GM18517 (cell line): ENCODE results near the gene HCRTR1.

Experiments
- ATAC-seq: cut with Tn5 transposase; IDR thresholded peaks from one replicate; pipeline ENCODE4 v1.9.1; 2021; ENCODE audit warnings: mild to moderate bottlenecking, moderate library complexity; ENCODE audit not compliant: unreplicated experiment

Gene HCRTR1

DNA sequence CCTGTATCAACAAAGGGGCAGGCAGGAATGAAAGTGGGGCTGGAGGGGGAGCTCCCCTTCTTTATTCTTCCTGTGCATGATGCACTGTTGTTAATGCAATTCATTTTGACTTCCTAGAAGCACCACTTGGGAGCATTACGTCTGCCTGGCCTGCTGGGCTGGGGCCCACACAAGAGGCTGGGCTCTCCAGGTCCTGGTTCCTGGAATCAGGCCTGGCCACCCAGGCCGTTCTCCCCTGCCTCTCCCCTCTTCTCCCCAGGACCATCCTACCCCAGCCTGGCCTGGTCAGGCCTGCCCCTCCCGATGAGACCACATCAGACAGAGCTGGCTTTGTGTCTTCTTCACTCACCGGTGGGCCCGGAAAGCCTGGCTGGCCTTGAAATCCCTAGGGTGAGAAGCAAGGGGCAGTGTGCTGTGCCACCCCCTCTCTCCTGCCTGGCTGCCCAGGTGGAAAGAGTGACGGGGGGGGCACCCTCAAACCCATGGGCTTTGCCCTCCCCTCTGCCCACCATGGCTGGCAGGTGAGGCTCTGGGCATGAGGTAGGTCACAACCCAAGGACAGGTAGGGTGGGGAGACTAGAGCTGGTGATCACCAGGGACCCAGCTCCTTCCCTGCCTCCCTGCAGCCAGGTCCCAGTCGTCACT is 47.9 kb downstream of the HCRTR1 start:
- ATAC-seq, result no peak

DNA sequence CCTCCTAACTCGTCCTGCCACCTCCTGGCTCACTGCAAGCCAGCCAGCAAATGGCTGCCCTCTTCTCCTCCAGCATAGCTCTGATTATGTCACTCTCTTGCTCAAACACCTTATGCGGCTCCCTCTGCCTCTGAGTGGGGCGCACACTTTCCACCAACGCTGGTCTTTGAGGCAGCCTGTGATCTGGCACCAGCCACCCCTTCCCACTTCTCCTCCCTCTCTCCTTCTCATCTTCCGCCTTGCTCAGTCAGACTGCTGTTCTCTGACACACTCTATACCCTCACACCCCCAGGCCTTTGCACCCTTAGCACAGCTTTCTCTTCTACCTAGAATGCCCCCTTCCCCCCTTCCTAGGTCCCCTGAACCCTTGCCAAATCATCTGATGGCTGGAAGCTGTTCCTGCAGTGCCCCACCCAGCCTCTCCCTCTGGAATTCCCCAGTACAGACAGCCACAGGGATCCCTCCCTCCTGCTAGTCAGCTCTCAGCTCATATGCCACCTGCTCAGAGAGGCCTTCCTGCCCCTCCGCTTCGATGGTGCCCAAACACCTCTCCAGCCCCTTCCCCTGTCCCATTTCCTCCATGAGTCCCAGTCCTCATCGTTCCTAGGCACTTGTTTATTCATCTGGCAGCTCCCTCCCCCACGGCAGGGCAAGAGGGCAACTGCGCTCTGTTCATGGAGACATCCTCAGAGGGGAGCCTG is 48.9 kb downstream of the HCRTR1 start:
- ATAC-seq, result no peak

DNA sequence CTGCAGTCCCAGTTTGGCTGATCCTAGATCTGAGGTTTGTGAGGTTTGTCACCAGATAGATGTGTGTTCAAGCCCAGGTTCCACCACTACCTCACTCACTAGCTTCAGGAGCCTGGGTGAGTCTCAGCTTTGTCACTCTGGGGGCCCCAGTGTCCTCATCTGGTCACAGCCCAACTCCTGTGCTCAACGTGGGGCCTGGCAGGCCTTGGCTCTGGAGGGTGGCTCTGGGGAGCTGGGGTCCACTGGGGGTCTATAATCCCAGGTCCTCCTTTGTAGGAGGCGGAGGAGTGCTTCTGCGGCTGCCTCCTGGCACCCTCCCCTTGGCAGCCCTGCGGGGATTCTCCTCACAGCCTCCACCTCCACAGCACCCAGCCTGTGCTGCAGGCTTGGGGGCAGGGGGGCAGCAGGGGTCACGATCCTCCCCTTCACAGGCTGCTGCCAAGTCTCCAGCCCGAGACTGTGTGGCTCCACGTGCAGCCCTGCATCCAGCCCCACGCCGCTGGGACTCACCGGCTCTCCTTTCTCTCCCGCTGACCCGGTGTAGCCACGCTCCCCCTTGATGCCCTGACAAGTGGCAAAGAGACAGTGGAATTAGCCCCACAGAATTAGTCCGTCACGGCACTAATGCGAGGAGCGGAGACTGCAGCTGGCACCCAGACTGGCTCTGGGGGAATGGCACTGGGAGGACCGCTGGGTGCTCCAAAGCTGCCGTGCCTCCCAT is 49.7 kb downstream of the HCRTR1 start:
- ATAC-seq, result no peak

DNA sequence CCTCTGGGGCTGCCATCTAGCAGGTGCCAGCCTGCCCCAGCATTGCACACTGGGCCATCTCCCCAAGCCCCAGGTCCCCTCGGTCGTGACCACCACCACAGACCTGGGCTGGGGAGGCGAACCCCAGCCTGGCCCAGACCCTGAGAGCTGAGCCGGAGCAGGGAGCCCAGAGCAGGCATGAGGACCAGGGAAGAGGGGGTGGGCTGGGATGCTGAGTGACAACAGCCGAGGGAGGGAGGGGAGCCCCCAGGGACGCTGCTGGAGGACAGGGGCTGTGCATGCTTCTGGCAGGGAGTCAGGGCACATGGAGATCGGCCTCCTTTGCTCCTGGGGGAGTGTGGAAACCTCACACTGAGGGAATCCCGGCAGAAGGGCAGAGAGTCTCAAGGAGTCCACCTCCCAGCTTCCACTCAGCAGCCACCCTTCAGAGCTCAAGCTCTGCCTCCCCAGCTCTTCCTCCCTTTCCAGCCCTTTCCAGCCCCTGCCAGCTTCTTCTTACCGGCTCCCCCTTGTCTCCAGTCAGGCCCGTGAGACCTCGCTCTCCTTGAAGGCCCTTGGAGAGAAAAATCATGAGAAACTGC is 50.9 kb downstream of the HCRTR1 start:
- ATAC-seq, result no peak

DNA sequence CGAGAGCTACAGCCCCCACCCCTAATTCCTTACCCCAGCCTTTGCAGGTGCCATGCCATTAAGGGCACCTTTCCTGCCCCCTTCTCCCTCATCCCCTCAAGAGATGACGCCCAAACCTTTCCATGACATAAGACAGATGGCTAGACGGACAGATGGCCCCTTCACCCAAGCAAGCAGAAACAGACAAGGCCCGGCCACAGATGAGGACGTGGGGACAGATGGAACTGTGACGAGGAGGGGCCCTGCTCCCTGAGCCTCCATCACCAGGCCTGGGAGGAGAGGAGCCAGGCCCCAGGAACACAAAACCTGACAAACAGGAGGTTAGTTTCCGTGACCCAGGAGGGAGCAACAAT is 51.9 kb downstream of the HCRTR1 start:
- no peak for ATAC-seq

DNA sequence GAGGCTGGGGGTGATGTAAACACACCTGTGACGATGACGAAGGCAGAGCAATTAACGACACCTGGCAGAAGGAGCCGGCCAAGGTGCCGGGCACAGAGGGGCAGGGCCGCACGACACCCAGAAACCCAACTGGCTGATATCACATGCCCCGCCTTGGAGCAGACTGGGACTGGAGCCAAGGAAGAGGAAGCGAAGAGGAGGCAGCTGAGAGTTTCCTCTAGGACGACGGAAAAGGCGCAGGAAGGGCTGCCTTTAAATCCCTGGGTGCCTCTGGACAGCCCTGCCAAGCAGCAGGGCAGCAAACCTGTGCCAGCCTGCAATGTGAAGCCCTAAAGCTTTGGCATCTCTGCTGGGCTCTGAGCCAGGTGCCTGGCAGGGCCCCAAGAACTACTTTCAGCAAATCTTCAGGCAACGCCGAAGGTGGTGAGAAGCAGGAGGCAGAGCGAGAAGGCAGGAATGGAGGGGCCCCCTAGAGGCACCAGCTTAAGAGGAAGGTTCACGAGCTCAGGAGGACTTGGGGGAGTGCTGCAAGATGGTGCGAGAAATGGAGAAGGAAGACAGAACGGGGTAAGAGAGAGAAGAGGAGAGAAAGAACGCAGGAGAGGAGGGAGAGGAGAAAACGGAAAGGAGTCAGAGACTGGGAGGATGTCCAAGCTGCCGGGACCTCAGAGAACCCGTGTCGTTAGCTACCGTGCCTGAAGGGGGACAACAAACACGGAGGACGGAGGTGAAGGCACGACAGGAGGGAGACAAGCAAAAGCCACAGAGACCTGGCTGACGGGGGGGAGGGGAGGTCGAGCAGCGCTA is 52.5 kb downstream of the HCRTR1 start:
- no peak for ATAC-seq

DNA sequence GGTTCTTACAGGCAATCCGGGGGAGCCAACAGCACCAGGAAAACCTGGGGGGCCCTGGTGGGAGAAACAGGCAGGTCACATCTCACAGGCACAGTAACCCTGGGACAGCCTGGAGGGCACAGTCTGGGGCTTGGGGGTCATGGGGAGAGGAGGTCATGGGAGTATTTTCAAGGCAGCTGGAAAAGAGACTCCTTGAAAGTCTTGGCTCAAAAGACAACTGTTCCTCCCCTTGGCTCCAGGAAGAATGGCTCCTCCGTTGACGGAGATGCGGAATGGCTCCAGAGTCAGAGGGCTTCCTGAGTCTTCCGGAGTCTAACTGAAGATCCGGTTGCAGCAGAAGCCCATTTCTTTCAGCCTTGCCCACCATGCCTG is 53.1 kb downstream of the HCRTR1 start:
- ATAC-seq, result no peak

DNA sequence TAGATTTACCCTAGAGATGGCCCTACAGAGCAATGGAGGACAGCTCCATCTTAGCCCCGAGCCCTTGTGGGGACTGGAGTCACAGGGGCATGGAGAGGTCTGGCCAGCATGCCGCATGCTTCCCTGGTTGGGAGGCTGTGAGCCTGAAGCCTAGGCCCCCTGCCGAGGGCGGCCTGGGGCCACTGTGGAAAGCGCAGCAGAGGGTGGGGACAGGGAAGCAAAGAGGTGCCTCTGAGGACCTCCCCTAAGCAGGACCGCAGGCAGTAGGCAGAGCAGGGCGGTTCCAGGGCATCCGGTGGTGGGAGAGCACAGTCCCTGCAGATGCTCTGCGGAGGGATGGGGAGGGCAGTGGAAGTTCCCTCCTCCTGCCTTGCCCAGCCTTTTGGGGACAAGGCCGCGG is 53.7 kb downstream of the HCRTR1 start:
- ATAC-seq, result no peak

DNA sequence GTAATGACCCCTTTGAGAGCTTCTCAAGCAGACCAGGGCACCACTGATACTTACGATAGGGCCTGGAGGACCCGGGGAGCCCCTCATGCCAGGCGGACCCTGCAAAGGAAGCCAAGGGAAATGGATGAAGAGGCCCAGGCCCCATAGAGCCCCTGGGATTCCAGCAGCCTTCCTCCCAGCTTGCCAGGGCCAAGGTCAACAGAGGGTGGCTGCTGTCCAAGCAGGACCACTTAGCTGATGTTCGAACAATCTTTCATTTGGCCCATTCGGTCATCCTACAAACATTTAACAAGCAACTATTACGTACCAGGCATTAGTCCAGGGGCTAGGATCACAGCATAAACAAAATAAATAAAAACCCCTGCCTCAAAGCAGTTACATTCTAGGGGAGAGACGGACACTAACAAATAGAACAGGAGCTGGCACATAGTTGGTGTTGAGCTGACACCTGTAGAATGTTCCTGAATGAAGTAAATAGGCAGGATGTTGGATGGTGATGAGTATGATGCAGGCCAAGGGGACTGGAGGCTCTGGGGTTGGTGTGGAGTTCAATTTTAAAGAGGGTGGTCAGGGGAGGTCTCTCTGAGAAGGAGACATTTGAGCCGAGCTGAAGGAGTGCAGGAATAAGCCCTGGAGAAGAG is 54.2 kb downstream of the HCRTR1 start:
- no peak for ATAC-seq

DNA sequence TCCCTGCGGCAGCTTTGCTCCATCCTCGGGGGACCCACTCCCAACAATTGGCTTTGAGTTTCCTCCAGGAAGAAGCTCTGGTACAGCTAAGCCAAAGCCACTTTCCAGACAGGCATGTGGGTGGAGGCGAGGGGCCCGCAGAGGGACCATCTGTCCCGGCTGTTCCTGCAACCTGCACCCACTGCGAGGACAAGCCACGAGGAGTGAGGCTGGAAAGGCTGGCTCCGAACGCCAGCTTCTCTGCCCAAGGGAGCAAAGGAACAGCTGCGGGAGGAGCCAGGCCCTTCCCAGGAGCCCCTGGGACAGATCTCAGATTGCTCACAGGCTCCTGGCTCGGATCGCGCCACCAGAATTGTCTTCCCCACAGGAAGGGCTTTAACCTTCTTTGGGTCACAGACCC is 55.5 kb downstream of the HCRTR1 start:
- ATAC-seq, result no peak

DNA sequence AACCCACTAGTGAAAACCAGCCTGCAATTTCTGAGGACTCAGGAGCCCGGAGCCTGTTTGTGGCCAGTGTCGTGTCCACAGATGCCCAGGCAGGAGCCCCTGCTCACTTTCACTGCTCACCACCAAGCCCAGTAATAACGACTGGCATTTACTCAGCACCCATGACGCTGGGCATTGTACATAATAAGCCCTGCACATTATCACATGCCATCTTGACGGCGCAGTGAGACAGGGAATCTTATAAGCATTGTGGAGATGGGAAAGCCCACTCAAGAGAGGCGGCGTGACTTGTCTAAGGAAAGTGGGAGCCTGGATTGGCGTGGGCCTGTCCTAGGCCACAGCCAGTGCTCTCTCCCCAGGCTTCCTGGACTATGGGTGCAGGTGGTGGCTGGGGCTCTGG is 55.9 kb downstream of the HCRTR1 start:
- ATAC-seq, result no peak

DNA sequence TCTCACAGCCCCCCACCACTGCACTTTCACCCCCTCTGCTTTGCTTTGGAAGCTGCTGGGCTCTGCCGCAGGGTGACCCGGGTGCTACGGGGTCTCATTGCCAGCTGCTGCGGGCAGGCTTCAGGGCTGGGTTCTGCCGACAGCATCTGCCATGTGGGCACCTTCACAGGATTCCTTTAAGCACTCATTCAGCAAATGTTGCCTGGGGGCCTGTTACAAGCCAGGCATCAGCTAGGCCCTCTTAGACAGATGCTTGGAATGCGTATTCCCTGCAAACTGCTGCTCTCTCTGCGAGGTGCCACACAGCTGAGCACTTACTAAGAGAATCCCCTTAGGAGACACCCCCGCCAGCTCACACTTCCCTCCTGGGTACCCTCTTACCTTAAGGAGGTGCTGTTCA is 57.1 kb downstream of the HCRTR1 start:
- no peak for ATAC-seq

DNA sequence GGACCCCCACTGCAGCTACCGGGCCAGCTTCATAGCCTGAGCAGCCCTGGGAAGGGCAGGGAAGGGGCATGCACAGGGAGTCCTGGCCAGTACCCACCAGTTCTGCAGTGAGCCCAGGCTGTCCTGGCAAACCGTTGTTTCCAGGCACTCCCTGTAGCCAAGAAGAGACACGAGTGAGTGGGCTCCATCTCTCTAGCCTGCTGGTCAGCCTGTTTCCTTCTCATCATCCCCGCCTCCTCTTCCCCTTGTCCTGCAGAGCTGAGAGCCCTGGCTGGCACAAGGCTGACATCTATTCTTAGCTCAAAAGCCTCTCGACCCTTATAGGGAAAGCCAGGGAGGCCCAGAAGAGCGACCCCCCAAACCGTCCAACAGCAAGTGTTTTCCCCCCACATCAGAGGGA is 57.7 kb downstream of the HCRTR1 start:
- ATAC-seq, result no peak

DNA sequence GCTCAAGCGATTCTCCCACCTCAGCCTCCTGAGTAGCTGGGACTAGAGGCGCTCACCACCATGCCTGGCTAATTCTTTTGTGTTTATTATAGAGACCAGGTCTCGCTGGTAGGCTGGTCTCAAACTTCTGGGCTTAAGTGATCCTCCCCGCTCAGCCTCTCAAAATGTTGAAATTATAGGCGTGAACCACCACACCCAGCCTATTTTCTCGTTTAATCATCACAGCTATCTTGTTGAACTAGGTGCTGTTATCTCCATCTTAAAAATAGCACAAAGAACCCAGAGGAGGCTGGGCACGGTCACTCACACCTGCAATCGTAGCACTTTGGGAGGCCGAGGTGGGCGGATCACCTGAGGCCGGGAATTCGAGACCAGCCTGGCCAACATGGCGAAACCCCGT is 58.3 kb downstream of the HCRTR1 start:
- no peak for ATAC-seq
